T-helper 17 cell (primary cell): ENCODE data around the gene CCDC187. TPM values are rescaled to one million over a fixed set of nuclear protein-coding genes. Genes with fewer than 3 reads are reported as not detected.

ENCODE experiments used
- ATAC-seq: fragments of 150-1000 bp; cut with Tn5 transposase; 2 replicates; pipeline ENCODE4 v1.10.0; 2021; ENCODE audit warnings: mild to moderate bottlenecking, moderate library complexity
- DNase-seq, 3 donors: peaks; one replicate each; pipeline versions ENCODE4 v3.0.0 to v3.0.0-alpha.2; 2020 to 2021
- H3K9me3 ChIP-seq: one replicate; pipeline ENCODE4 v1.7.0; 2013; ENCODE audit warnings: low read length, mild to moderate bottlenecking; ENCODE audit not compliant: control insufficient read depth, poor library complexity, severe bottlenecking
- H3K27ac Mint-ChIP-seq: one replicate; pipeline ENCODE4 v1.8.0; 2022; ENCODE audit warnings: mild to moderate bottlenecking, moderate library complexity, mixed read lengths
- H3K27me3 Mint-ChIP-seq: one replicate; pipeline ENCODE4 v1.8.0; 2022; ENCODE audit warnings: mixed read lengths
- H3K36me3 Mint-ChIP-seq: one replicate; pipeline ENCODE4 v1.8.0; 2022; ENCODE audit warnings: low read depth, mixed read lengths
- H3K4me1 Mint-ChIP-seq: one replicate; pipeline ENCODE4 v1.8.0; 2022; ENCODE audit warnings: mild to moderate bottlenecking, mixed read lengths
- H3K4me3 Mint-ChIP-seq: one replicate; pipeline ENCODE4 v1.8.0; 2022; ENCODE audit warnings: mild to moderate bottlenecking, moderate library complexity, mixed read lengths
- total RNA-seq, 4 donors: library from RNA in 2 of 4; stranded (reverse) in 2 of 4; gene quantifications; one replicate each; pipeline ENCODE4 v1.2.3 and lab custom pipeline; 2022 to 2026

CCDC187 gene
- total RNA-seq, 2 donors from 2014 or later: 0.12 TPM; not detected in 1

DNA sequence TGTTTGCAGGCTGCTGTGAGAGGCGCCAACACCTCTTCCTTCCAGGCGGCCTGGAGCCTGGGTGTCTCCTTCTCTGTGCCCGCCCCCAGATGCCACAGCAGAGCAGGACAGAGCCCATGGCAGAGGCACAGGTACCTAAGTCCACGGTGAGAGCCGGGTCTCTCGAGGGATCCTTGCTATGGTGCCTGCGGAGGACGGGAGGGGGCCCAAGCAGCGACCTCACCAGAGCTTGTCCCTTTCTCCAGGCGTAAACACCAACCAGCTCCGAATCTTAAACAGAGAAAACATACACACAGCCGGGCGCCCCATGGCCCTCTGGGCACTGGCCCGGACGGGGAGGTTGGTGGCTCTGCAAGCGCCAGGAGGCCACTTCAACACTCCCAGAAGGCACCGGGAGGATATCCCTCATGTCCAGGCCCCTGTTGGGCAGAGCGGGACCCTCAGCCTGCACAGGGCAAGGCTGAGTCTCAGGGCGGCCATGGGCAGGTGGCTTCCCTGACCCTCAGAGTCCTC is 11.8 kb downstream of the CCDC187 start:
- Mint-ChIP-seq H3K27me3 (peaks cover 6% of the 10 kb centered on the region), H3K4me3 (no peak overlapping the region), H3K27ac (no peak overlapping the region), H3K36me3 (no peaks in the 10 kb centered on the region), H3K4me1 (no peaks in the 10 kb centered on the region)
- ATAC-seq: no peak
- H3K9me3 ChIP-seq: no peaks in the 10 kb centered on the region
- DNase-seq: no peak

DNA sequence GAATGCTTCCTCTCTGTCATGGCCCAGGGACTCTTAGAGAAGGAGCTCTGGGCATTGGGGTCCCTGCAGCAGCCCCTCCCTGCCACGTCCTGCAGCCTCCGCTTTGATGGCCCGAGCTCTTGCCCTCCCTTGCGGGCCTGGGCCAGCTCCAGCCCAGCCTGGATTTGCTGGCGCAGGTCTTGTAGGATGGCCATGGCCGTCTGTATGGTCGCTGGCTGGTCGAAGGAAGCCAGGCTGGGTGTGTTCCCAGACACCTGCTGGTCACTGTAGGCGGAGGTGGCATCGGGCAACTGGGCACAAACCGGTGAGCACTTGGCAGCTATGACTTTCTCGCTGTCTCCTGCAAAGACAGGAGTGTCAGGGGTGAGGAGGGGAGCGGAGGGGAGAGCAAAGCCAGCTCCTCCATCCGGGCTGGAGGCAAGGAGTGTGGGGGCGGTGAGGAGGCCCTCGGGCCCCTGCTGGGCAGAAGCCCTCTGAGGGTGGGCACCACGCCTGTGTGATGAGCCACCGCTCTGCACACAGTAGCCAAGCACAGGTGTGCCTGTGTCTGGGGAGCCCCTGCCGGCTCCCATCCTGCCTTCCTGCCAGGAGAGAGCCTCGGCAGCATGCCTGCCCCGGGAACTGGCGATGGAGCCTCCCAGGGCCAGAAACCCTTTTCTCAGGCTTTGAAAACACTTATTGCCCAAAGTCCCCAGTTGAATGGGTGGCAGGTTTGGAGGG is 12.4 kb downstream of the CCDC187 start:
- Mint-ChIP-seq H3K4me3 (no peak overlapping the region), H3K36me3 (no peaks in the 10 kb centered on the region), H3K27me3 (peaks cover 10% of the 10 kb centered on the region), H3K4me1 (no peaks in the 10 kb centered on the region), H3K27ac (no peak overlapping the region)
- H3K9me3 ChIP-seq: no peaks in the 10 kb centered on the region
- ATAC-seq (no peak), DNase-seq (no peak)

DNA sequence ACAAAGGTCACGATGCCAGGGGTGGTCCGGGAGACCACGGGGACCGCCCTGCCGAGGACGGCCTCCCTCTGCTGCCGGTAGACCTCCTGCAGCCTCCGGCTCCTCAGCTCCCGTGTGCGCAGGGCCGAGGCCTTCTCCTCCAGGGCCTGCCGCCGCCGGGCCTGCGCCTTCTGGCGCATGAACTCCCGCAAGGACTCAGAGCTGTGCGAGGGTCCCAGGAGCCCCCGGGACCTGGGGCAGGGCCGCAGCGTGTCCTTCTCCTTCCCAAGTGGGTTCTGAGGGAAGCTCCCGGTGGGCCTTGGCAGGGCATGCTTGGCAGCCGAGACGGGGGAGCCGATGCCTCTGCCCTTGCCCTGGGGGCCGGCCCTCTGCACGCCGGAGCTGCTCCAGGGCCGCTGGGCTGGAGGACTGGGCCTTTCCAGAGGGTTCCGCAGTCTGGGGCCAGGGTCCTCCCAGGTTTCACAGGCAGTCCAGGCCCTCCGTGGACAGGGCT is 13.3 kb downstream of the CCDC187 start:
- no peak for ATAC-seq
- no peak for DNase-seq
- no peaks in the 10 kb centered on the region for H3K36me3 Mint-ChIP-seq
- H3K9me3 ChIP-seq: no peaks in the 10 kb centered on the region
- H3K4me1 Mint-ChIP-seq: no peaks in the 10 kb centered on the region
- no peak overlapping the region for H3K4me3 Mint-ChIP-seq
- peaks cover 12% of the 10 kb centered on the region for H3K27me3 Mint-ChIP-seq
- H3K27ac Mint-ChIP-seq: no peak overlapping the region

DNA sequence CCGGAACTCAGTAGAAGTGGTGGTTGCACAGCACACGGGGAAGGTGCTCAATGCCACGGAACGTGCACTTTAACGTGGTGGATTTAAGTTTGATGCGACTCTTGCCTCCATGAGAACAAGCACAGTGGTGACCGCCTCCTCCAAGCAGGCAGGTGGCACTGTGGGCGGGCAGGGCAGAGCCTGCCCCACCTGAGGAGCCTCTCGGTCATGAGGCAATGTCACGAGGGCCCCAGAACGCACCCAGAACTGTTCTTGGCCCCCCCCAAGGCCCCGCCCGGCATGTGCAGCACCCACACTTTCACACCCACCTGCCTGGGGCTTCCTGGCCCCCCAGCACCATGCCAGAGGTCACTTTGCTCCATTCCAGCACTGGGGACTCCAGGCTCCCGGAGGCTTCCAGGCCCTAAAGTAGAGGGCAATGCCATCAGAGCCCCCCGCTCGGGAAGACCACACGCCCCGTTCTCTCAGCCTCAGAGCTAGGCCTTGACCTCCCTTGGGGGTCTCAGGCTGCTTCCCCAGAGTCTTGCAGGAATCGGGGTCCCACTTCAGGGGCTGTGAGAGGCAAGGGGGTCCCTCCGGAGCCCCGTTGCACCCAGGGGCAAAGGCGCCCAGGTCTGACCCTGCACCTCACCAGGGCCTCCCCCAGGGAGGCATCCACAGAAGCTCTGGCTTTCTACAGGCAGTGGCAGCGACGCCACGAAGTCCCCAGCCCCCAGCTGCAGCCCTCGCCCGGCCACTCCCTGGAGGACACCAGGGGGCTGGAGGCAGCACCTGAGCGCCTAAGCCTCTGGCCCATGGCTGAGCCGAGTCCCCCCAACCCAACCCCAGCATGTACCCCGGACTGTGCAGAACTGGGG is 14.0 kb downstream of the CCDC187 start:
- no peak for DNase-seq
- Mint-ChIP-seq H3K36me3 (no peaks in the 10 kb centered on the region), H3K27me3 (peaks cover 12% of the 10 kb centered on the region), H3K4me3 (no peak overlapping the region), H3K4me1 (no peaks in the 10 kb centered on the region), H3K27ac (no peak overlapping the region)
- no peaks in the 10 kb centered on the region for H3K9me3 ChIP-seq
- ATAC-seq: no peak

DNA sequence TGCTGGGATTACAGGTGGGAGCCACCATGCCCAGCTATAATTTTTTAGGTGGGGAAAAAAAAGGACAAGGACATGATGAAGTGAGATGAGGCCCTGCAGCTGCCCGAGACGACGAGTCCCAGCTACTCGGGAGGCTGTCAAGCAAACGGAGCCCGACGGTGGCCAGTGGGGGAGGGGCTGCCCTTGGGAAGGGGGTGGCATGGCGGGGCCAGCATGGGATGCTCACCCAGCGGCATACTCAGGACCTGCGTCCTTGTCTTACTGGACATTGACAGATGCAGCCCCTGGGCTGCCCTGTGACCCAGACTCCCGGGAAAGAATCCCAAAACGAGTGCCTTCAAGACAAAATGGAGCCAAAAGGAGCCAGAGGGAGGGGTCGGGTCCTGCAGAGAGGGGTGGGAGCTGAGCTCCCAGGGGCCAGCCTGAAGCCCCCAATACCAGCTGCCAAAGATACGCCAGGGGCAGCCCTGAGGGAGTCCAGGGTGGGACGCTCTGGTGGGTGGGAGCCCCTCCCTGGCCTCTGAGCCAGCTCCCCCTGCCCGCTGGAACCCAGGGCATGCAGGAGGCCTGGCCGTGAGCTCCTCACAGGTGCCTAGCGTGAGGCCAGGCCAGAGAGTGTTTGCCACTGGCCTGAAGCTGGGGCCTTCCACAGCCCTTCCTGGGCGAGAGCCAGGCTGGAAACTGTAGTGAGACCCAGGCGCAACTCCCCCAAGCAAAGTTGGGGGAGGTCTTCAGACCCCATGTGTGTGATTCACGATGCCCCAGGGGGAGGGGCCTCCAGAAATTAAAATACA is 15.7 kb downstream of the CCDC187 start:
- DNase-seq (no peak), ATAC-seq (no peak)
- Mint-ChIP-seq H3K4me1 (peaks cover 4% of the 10 kb centered on the region), H3K4me3 (no peak overlapping the region), H3K27me3 (peaks cover 17% of the 10 kb centered on the region), H3K36me3 (peaks cover 2% of the 10 kb centered on the region), H3K27ac (no peak overlapping the region)
- no peaks in the 10 kb centered on the region for H3K9me3 ChIP-seq

DNA sequence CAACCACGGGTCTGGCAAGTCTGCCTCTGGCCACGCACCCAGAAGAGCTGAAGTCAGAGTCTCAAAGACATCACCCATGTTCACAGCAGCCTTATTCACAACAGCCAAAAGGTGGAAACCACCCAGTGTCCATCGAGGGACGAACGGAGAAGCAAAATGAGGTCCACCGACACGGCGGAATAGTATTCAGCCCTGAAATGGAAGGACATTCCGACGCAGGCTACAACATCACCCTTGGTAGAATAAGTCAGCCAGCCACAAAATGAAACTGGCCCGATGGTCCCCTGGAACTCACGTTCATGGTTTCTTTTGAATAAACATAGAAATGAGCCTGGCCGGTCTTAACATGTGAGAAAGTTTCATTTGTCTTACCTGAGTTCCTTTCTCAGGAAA is 16.9 kb downstream of the CCDC187 start:
- no peak overlapping the region for H3K27ac Mint-ChIP-seq
- no peaks in the 10 kb centered on the region for H3K9me3 ChIP-seq
- H3K36me3 Mint-ChIP-seq: peaks cover 2% of the 10 kb centered on the region
- no peak overlapping the region for H3K4me3 Mint-ChIP-seq
- no peak for ATAC-seq
- peaks cover 11% of the 10 kb centered on the region for H3K4me1 Mint-ChIP-seq
- no peak for DNase-seq
- H3K27me3 Mint-ChIP-seq: peaks cover 17% of the 10 kb centered on the region

DNA sequence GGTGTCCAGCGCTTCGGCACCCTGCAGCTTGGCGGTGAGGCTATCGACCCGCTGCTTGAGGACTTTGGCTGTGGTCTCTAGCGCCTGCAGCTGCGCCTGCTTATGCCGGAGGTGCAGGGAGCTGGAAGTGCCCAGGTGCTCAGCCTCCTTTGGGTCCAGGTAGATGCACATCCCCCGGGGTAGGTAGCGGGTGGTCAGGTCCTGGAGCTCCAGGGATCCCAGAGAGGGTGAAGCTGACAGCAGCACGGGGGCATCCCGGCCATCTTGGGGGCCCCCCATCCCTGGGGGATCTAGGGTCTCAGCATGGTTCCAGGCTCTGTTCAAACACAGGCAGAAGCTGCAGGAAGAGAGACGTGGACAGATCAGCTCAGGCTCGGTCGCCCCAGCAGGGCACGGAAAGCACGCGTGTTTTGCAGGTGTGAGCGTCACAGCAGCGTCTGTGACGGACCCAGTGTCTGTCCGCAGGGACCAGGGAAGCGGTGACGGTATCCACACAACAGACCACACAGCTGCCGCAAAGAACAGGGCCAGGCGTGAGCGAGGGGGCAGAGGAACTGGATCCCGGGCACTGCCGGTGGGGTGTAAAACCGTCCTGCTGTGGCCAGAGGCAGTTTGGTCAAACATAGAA is 17.4 kb downstream of the CCDC187 start:
- H3K9me3 ChIP-seq: no peaks in the 10 kb centered on the region
- ATAC-seq: no peak
- Mint-ChIP-seq H3K27me3 (peaks cover 17% of the 10 kb centered on the region), H3K4me1 (peaks cover 11% of the 10 kb centered on the region), H3K27ac (no peak overlapping the region), H3K4me3 (no peak overlapping the region), H3K36me3 (peaks cover 2% of the 10 kb centered on the region)
- no peak for DNase-seq

DNA sequence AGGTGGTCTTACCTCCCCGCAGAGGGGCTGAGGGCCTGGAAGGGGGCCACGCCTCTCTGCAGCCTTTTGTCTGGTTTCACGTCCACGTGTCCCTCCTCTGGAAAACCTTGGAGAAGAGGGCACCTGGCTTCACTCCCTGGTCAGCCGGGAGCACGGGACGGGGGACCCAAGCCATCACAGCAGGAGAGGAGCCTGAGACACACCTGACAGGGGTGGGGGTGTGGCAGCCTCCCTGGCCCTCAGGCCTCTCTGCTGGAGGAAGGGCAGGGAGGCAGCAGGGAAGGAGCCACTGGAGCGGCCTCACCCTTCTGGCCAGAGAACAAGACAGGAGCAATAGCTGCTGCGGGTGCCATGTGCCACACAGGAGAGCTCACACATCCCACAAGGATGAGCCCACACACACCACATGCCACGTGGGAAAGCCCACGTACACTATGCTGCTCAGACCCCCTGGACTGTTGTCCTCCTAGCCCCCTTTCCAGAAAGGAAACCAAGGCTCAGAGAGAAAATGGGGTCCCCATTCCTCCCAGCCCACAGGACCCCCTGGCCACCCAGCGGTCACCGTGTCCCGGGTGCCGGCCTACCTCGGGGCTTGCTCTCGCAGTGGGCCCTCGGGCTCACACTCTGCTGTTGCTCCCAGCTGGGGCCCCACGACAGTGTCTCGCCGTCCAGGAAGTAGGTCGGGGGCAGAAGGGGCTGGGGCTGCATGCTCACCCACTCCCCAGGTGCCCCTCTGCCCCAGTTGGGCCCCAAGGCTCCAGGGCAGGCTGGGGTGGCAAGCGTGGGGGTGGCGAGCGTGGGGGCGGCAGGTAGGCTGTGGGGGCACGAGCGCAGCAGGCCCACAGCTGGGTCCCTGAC is 18.2 kb downstream of the CCDC187 start:
- Mint-ChIP-seq H3K4me1 (peaks cover 11% of the 10 kb centered on the region), H3K27ac (no peak overlapping the region), H3K4me3 (no peak overlapping the region), H3K36me3 (peaks cover 2% of the 10 kb centered on the region), H3K27me3 (peaks cover 17% of the 10 kb centered on the region)
- ATAC-seq (no peak), DNase-seq (no peak)
- H3K9me3 ChIP-seq: no peaks in the 10 kb centered on the region

DNA sequence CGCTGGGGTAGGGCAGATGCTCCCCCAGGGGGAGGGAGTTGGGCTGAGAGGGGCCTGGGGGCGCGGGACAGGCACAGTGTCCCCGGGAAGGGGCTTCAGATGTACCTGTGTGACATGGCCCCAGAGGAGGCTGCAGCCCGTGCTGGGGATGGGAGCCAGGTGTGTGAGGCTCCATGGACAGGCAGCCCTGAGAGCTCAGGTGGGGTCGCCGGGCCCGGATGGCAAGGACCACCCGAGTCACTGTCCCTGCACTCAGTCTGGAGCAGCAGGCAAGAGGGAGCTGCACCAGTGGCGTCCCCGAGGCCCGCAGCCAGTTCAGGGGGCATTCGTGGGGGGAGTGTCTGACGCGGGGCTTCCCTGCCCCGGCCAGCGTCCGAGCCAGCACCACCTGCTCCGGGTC is 18.9 kb downstream of the CCDC187 start:
- Mint-ChIP-seq H3K4me3 (no peak overlapping the region), H3K27me3 (peaks cover 17% of the 10 kb centered on the region), H3K4me1 (peaks cover 11% of the 10 kb centered on the region), H3K36me3 (peaks cover 2% of the 10 kb centered on the region), H3K27ac (no peak overlapping the region)
- no peak for ATAC-seq
- H3K9me3 ChIP-seq: no peaks in the 10 kb centered on the region
- no peak for DNase-seq

DNA sequence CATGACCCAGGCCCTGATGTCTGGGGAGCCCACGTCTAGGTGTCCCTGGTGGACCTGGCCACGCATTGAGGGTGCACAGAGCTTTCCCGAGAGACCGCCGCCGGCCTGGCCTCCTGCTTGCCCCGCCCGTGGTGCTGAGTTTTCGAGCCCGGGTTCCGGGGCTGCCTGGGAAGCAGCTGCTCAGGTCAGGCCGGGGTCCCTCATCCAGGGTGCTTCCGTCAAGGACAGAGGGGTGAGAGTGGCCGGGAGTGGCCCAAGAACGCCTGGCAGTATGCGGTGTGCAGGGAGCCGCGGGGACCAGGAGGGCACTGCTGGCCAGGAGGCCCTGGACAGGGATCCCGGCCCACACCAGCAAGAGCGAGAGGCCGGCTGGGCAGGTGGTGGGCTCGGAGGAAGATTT is 19.6 kb downstream of the CCDC187 start:
- H3K9me3 ChIP-seq: no peaks in the 10 kb centered on the region
- DNase-seq: no peak
- Mint-ChIP-seq H3K27me3 (peaks cover 17% of the 10 kb centered on the region), H3K36me3 (peaks cover 2% of the 10 kb centered on the region), H3K4me1 (peaks cover 11% of the 10 kb centered on the region), H3K4me3 (no peak overlapping the region), H3K27ac (no peak overlapping the region)
- no peak for ATAC-seq

DNA sequence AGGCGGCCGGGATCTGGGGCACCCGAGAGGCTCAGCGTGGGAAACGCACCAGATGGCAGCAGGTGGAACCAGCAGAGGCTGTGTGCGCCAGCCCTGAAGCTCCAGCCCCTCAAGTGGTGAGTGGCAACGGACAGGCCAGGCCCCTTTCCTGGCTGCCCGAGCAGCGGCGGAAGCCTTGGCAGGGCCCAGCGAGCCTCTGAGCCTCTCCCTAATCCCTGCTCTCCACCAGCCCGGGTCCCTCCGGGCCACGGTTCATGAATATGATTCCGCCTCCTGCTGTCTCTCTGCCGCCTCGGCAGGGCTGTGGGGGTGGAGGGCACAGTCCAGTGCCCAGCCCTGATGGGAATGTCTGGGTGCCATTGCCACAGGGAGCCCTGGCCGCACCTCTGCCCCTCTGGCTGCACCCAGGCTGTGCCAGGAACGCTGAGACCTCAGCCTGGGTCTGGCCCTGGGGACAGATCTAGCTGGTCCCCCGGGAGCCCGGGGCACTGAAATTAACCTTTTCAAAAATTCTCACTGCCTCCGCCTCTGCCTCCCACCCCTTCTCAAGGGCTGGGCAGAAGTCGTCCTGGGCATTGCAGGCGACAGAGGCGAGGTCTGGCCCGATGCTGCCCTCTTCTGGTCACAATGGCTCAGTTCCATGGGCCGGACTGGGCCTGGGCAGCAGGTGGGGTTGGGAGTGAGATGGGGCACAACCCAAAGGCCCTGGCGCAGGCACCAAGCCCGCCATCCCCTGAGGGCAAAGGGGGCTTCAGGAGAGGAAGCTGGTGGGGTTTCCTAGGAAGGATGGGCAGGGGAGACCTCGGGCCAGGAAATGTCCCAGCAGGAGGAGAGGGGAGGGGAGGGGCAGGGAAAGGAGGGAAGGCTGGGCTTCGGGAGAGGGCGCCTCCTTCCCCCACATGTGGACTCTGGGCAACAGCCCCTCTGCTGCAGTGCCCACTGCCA is 20.3 kb downstream of the CCDC187 start:
- H3K27me3 Mint-ChIP-seq: peaks cover 18% of the 10 kb centered on the region
- peaks cover 11% of the 10 kb centered on the region for H3K4me1 Mint-ChIP-seq
- no peaks in the 10 kb centered on the region for H3K9me3 ChIP-seq
- peak; percentile 43 to 67 (median 47) for DNase-seq
- H3K36me3 Mint-ChIP-seq: peaks cover 2% of the 10 kb centered on the region
- peak overlapping the region; percentile 71 for H3K4me3 Mint-ChIP-seq
- ATAC-seq: peak; percentile 92
- H3K27ac Mint-ChIP-seq: peak overlapping the region; percentile 45
